Nephron progenitor cell (in vitro differentiated cells): ENCODE measurements around the gene CLEC11A.
"Not testable (repeated sequence)": the region's sequence is repeated elsewhere in the genome, so short reads cannot be mapped to it uniquely, and the experiment has no call there.

ENCODE experiments used
- DNase-seq: peaks from one replicate; pipeline ENCODE4 v3.0.0; 2021
- H3K27ac Mint-ChIP-seq: 2 replicates; pipeline ENCODE4 v1.8.0; 2021; ENCODE audit warnings: mild to moderate bottlenecking, moderate library complexity, mixed read lengths
- H3K27me3 Mint-ChIP-seq: 2 replicates; pipeline ENCODE4 v1.8.0; 2021; ENCODE audit warnings: mild to moderate bottlenecking, low read depth, mixed read lengths; ENCODE audit not compliant: poor library complexity
- H3K36me3 Mint-ChIP-seq: 2 replicates; pipeline ENCODE4 v1.8.0; 2021; ENCODE audit warnings: low read depth, mixed read lengths
- H3K4me1 Mint-ChIP-seq: 2 replicates; pipeline ENCODE4 v1.8.0; 2021; ENCODE audit warnings: mixed read lengths
- H3K4me3 Mint-ChIP-seq: 2 replicates; pipeline ENCODE4 v1.8.0; 2021; ENCODE audit warnings: mild to moderate bottlenecking, moderate library complexity, mixed read lengths
- H3K9me3 Mint-ChIP-seq: 2 replicates; pipeline ENCODE4 v1.8.0; 2021; ENCODE audit warnings: mild to moderate bottlenecking, moderate library complexity, mixed read lengths
- CTCF ChIP-seq: fragments of 200-600 bp; sonication (generic); IDR thresholded peaks from 2 replicates; pipeline ENCODE4 v1.5.0; 2021; ENCODE audit warnings: antibody characterized with exemption

CLEC11A gene

GRCh38 chr19:50741179-50741933 is 18.2 kb downstream of the CLEC11A start:
- H3K4me3 Mint-ChIP-seq: no peak overlapping the region
- no peaks in the 10 kb centered on the region for H3K9me3 Mint-ChIP-seq
- H3K27me3 Mint-ChIP-seq: peaks cover 36% of the 10 kb centered on the region
- H3K36me3 Mint-ChIP-seq: no peaks in the 10 kb centered on the region
- no peak for TF ChIP-seq CTCF
- H3K4me1 Mint-ChIP-seq: peaks cover 11% of the 10 kb centered on the region
- no peak overlapping the region for H3K27ac Mint-ChIP-seq
- DNase-seq: no peak

- Mint-ChIP-seq H3K9me3 (no peaks in the 10 kb centered on the region), H3K27me3 (peaks cover 36% of the 10 kb centered on the region), H3K27ac (no peak overlapping the region), H3K4me1 (peaks cover 16% of the 10 kb centered on the region), H3K36me3 (no peaks in the 10 kb centered on the region), H3K4me3 (no peak overlapping the region)
- DNase-seq: no peak
- no peak for TF ChIP-seq CTCF
Observed at GRCh38 chr19:50743537-50743936, 20.4 kb downstream of the CLEC11A start.

GRCh38 chr19:50745221-50745620 is 22.1 kb downstream of the CLEC11A start:
- no peaks in the 10 kb centered on the region for H3K9me3 Mint-ChIP-seq
- no peak for TF ChIP-seq CTCF
- no peaks in the 10 kb centered on the region for H3K36me3 Mint-ChIP-seq
- DNase-seq: no peak
- H3K4me3 Mint-ChIP-seq: no peak overlapping the region
- H3K4me1 Mint-ChIP-seq: peaks cover 5% of the 10 kb centered on the region
- H3K27ac Mint-ChIP-seq: no peak overlapping the region
- H3K27me3 Mint-ChIP-seq: peaks cover 27% of the 10 kb centered on the region

- H3K4me3 Mint-ChIP-seq, H3K27ac Mint-ChIP-seq, H3K36me3 Mint-ChIP-seq, H3K9me3 Mint-ChIP-seq, DNase-seq, H3K4me1 Mint-ChIP-seq: not testable (repeated sequence)
- H3K27me3 Mint-ChIP-seq: peaks cover 31% of the 10 kb centered on the region
Observed at GRCh38 chr19:50747141-50747540, 24.0 kb downstream of the CLEC11A start.

GRCh38 chr19:50749490-50749889 is 26.3 kb downstream of the CLEC11A start:
- H3K27ac Mint-ChIP-seq: no peak overlapping the region
- no peaks in the 10 kb centered on the region for H3K36me3 Mint-ChIP-seq
- peaks cover 5% of the 10 kb centered on the region for H3K4me1 Mint-ChIP-seq
- no peak overlapping the region for H3K4me3 Mint-ChIP-seq
- DNase-seq: no peak
- H3K27me3 Mint-ChIP-seq: peaks cover 33% of the 10 kb centered on the region
- no peaks in the 10 kb centered on the region for H3K9me3 Mint-ChIP-seq
- no peak for TF ChIP-seq CTCF

- H3K4me1 Mint-ChIP-seq: peaks cover 5% of the 10 kb centered on the region
- H3K27me3 Mint-ChIP-seq: peaks cover 34% of the 10 kb centered on the region
- no peaks in the 10 kb centered on the region for H3K36me3 Mint-ChIP-seq
- DNase-seq: no peak
- no peak overlapping the region for H3K4me3 Mint-ChIP-seq
- no peak overlapping the region for H3K27ac Mint-ChIP-seq
- H3K9me3 Mint-ChIP-seq: no peaks in the 10 kb centered on the region
- no peak for TF ChIP-seq CTCF
Observed at GRCh38 chr19:50750010-50750409, 26.8 kb downstream of the CLEC11A start.
